HCT116 (cell line): Measurements from ENCODE around the gene CLC. TPM values are rescaled to one million over a fixed set of nuclear protein-coding genes. Genes with fewer than 3 reads are reported as not detected.

Experiments
- ATAC-seq: fragments of 200-7000 bp; cut with Tn5 transposase; 2 replicates; pipeline ENCODE4 v1.9.1; 2020; ENCODE audit warnings: mild to moderate bottlenecking, moderate library complexity
- BruUV-seq: library from RNA; stranded (reverse); fragments of 400-500 nt; replicated peaks from 2 replicates; lab custom pipeline; 2021; lab: Mats Ljungman, UMichigan
- CTCF ChIA-PET: fragments of 300-600 bp; sonication (Branson Sonifier 250); formaldehyde crosslinking; loops from one replicate; lab custom pipeline; 2021; ENCODE audit warnings: antibody characterized with exemption; lab: Charles Lee
- POLR2A ChIA-PET: fragments of 300-600, 350-600 bp; sonication (Branson Sonifier 250); formaldehyde crosslinking; loops from one replicate; lab custom pipeline; 2021; ENCODE audit warnings: antibody characterized with exemption; lab: Charles Lee
- RAD21 ChIA-PET, 2 experiments: fragments of 300-600 bp; sonication (Branson Sonifier 250); formaldehyde crosslinking; loops; one replicate each; lab custom pipeline; 2023; ENCODE audit warnings: low total read pairs in 2 of 2; ENCODE audit not compliant: uncharacterized antibody in 2 of 2, unreplicated experiment in 2 of 2, low non-redundant PET in 1 of 2; lab: Charles Lee
- DNase-seq: peaks from one replicate; pipeline ENCODE4 v3.0.0-alpha.2; 2010; ENCODE audit warnings: low read depth, low spot score
- H2AFZ ChIP-seq: fragments of 200-600 bp; shearing (Covaris generic), sonication (generic); 2 replicates; pipeline ENCODE4 v1.6.1; 2017; ENCODE audit warnings: low read depth, mixed run types, mixed read lengths, antibody characterized with exemption, low read length; ENCODE audit not compliant: poor library complexity, severe bottlenecking
- H3K27ac ChIP-seq: 2 replicates; pipeline ENCODE4 v1.5.1; 2012; ENCODE audit warnings: low read depth, low read length
- H3K27me3 ChIP-seq: fragments of 200-600 bp; sonication (generic); 2 replicates; pipeline ENCODE4 v1.6.1; 2016; ENCODE audit warnings: mixed run types, low read length, mixed read lengths; ENCODE audit not compliant: insufficient read depth
- H3K36me3 ChIP-seq, 2 experiments: fragments of 200-500 bp in 1 of 2; fragments of 200-600 bp in 1 of 2; sonication (Bioruptor generic) in 1 of 2; sonication (generic) in 1 of 2; 2 replicates each; pipeline versions ENCODE4 v1.5.1 to v1.6.1; 2014 to 2016; ENCODE audit warnings: low read length in 2 of 2, inconsistent platforms in 1 of 2, mixed read lengths in 1 of 2, mixed run types in 1 of 2; ENCODE audit not compliant: insufficient read depth in 2 of 2, control insufficient read depth in 1 of 2
- H3K4me1 ChIP-seq, 2 experiments: fragments of 200-600 bp in 1 of 2; sonication (generic) in 1 of 2; 2 replicates each; pipeline versions ENCODE4 v1.5.1 to v1.6.1; 2012 to 2017; ENCODE audit warnings: low read length in 2 of 2, inconsistent platforms in 1 of 2, mild to moderate bottlenecking in 1 of 2, mixed read lengths in 1 of 2, mixed run types in 1 of 2, moderate library complexity in 1 of 2; ENCODE audit not compliant: insufficient read depth in 2 of 2, control insufficient read depth in 1 of 2
- H3K4me2 ChIP-seq: fragments of 200-600 bp; sonication (generic); 2 replicates; pipeline ENCODE4 v1.6.1; 2017; ENCODE audit warnings: mixed run types, low read length, mixed read lengths
- H3K4me3 ChIP-seq, 2 experiments: fragments of 200-600 bp in 1 of 2; sonication (generic) in 1 of 2; replicated peaks in 1 of 2; 2 replicates each; pipeline ENCODE4 v1.5.1; 2011 to 2016; ENCODE audit warnings: low read length in 2 of 2, control low read depth in 1 of 2, low read depth in 1 of 2, mild to moderate bottlenecking in 1 of 2, mixed read lengths in 1 of 2, mixed run types in 1 of 2
- H3K79me2 ChIP-seq: fragments of 200-600 bp; sonication (generic); 2 replicates; pipeline ENCODE4 v1.6.1; 2017; ENCODE audit warnings: mild to moderate bottlenecking, mixed run types, low read length, moderate library complexity, mixed read lengths; ENCODE audit not compliant: insufficient read depth
- H3K9ac ChIP-seq: fragments of 200-600 bp; sonication (generic); 2 replicates; pipeline ENCODE4 v1.6.1; 2016; ENCODE audit warnings: low read length, mixed read lengths
- H3K9me2 ChIP-seq: fragments of 200-600 bp; sonication (generic), shearing (Covaris generic); 2 replicates; pipeline ENCODE4 v1.6.1; 2017; ENCODE audit warnings: mixed run types, mild to moderate bottlenecking, moderate library complexity; ENCODE audit not compliant: insufficient read depth
- H3K9me3 ChIP-seq, 2 experiments: fragments of 200-500 bp in 1 of 2; fragments of 200-600 bp in 1 of 2; sonication (Bioruptor generic) in 1 of 2; sonication (generic) in 1 of 2; 2 replicates each; pipeline ENCODE4 v1.6.1; 2014 to 2017; ENCODE audit warnings: low read length in 2 of 2, mixed read lengths in 2 of 2, inconsistent platforms in 1 of 2, low read depth in 1 of 2, mild to moderate bottlenecking in 1 of 2, mixed run types in 1 of 2, moderate library complexity in 1 of 2; ENCODE audit not compliant: control insufficient read depth in 1 of 2, insufficient read depth in 1 of 2
- H4K20me1 ChIP-seq: fragments of 200-600 bp; sonication (generic), shearing (Covaris generic); 2 replicates; pipeline ENCODE4 v1.6.1; 2017; ENCODE audit warnings: mixed run types, mild to moderate bottlenecking, moderate library complexity; ENCODE audit not compliant: insufficient read depth
- ATF3 ChIP-seq: IDR thresholded peaks from 2 replicates; pipeline ENCODE4 v1.6.1; 2012
- CBX3 ChIP-seq: IDR thresholded peaks from 2 replicates; pipeline ENCODE4 v1.6.1; 2012; ENCODE audit warnings: low read depth
- EGR1 ChIP-seq: IDR thresholded peaks from 2 replicates; pipeline ENCODE4 v1.6.1; 2012; ENCODE audit warnings: low read depth
- ELF1 ChIP-seq: IDR thresholded peaks from 2 replicates; pipeline ENCODE4 v1.6.1; 2012; ENCODE audit warnings: low read depth, borderline replicate concordance
- EZH2 ChIP-seq: fragments of 200-600 bp; sonication (generic); IDR thresholded peaks from 2 replicates; pipeline ENCODE4 v1.6.1; 2017; ENCODE audit warnings: antibody characterized with exemption, mixed run types
- EZH2phosphoT487 ChIP-seq: fragments of 200-600 bp; IDR thresholded peaks from 2 replicates; pipeline ENCODE4 v1.6.1; 2018; ENCODE audit warnings: antibody characterized with exemption, borderline replicate concordance
- FOSL1 ChIP-seq: IDR thresholded peaks from 2 replicates; pipeline ENCODE4 v1.6.1; 2012; ENCODE audit warnings: low read depth
- POLR2A ChIP-seq: IDR thresholded peaks from 2 replicates; pipeline ENCODE4 v1.7.0; 2011; ENCODE audit warnings: borderline replicate concordance; ENCODE audit not compliant: insufficient read depth, insufficient read length; ENCODE audit errors: extremely low read depth
- RAD21 ChIP-seq: IDR thresholded peaks from 2 replicates; pipeline ENCODE4 v1.6.1; 2012; ENCODE audit warnings: low read depth, mild to moderate bottlenecking
- SIN3A ChIP-seq: IDR thresholded peaks from 2 replicates; pipeline ENCODE4 v1.6.1; 2012; ENCODE audit warnings: low read depth
- SP1 ChIP-seq: IDR thresholded peaks from 2 replicates; pipeline ENCODE4 v1.6.1; 2012; ENCODE audit warnings: low read depth
- TCF7L2 ChIP-seq: IDR thresholded peaks from 2 replicates; pipeline ENCODE4 v1.7.0; 2011; ENCODE audit warnings: borderline replicate concordance, inconsistent platforms; ENCODE audit not compliant: insufficient read depth, insufficient read length; ENCODE audit errors: extremely low read depth
- YY1 ChIP-seq: IDR thresholded peaks from 2 replicates; pipeline ENCODE4 v1.6.1; 2011; ENCODE audit warnings: low read length, low read depth, moderate library complexity, mild to moderate bottlenecking; ENCODE audit not compliant: insufficient replicate concordance; ENCODE audit errors: extremely low read depth
- ZFX ChIP-seq: fragments of 450-650 bp; IDR thresholded peaks from 2 replicates; pipeline ENCODE4 v1.6.1; 2017
- ZNF274 ChIP-seq: fragments of 200-500 bp; sonication (Bioruptor generic); IDR thresholded peaks from 2 replicates; pipeline ENCODE4 v1.6.1; 2014; ENCODE audit warnings: mild to moderate bottlenecking, low read depth, low read length, inconsistent platforms
- intact Hi-C: fragments of 100-400 bp; cut with micrococcal nuclease; formaldehyde crosslinking; loops from 2 replicates; pipeline ENCODE4 v1.10.0; 2022
- total RNA-seq: library from RNA; stranded (reverse); gene quantifications from one replicate; pipeline ENCODE4 v1.2.1, GENCODE V29; 2021; ENCODE audit not compliant: unreplicated experiment
- TF ChIP-seq, protein P1 (sequence below), 3 experiments: fragments of 200-600 bp in 1 of 3; sonication (generic) in 1 of 3; IDR thresholded peaks in 2 of 3; conservative IDR thresholded peaks in 1 of 3; 2 replicates each; pipeline ENCODE4 v1.5.1; 2012 to 2017; ENCODE audit warnings: low read depth in 2 of 3, low read length in 2 of 3, antibody characterized with exemption in 1 of 3, borderline replicate concordance in 1 of 3, control low read depth in 1 of 3, mild to moderate bottlenecking in 1 of 3, mixed read lengths in 1 of 3, mixed run types in 1 of 3, moderate library complexity in 1 of 3; ENCODE audit not compliant: insufficient read depth in 1 of 3
- TF ChIP-seq, protein P2 (sequence below): IDR thresholded peaks from 2 replicates; pipeline ENCODE4 v1.6.1; 2011; ENCODE audit warnings: mild to moderate bottlenecking, low read length, moderate library complexity; ENCODE audit not compliant: insufficient replicate concordance; ENCODE audit errors: extremely low read depth

The CLC gene
- total RNA-seq, 1 experiment from 2014 or later = not detected

- no TSS peak for BruUV-seq
- no peak for DNase-seq
- Histone ChIP-seq H3K9me2 (no peaks in the 10 kb centered on the region), H3K79me2 (no peaks in the 10 kb centered on the region), H3K4me1 (no peaks in the 10 kb centered on the region), H3K9me3 (no peaks in the 10 kb centered on the region), H4K20me1 (no peaks in the 10 kb centered on the region), H3K4me2 (no peak overlapping the region), H3K36me3 (no peaks in the 10 kb centered on the region), H3K27ac (no peak overlapping the region), H3K9ac (no peak overlapping the region), H2AFZ (no peak overlapping the region), H3K4me3 (no peak overlapping the region), H3K27me3 (peaks cover 87% of the 10 kb centered on the region)
- ChIA-PET CTCF (interaction anchor here (1.5 kb wide), 1 partner anchor 12 kb away, joined by 4 read pairs; no protein-coding TSS in a partner anchor), POLR2A (no interaction called here), RAD21 (no interaction called here)
- ATAC-seq = no peak
- intact Hi-C loops = no loop called here
- no peak for TF ChIP-seq ATF3
- TF ChIP-seq ELF1 = no peak
- no peak for TF ChIP-seq EZH2
- TF ChIP-seq, protein P1, sequence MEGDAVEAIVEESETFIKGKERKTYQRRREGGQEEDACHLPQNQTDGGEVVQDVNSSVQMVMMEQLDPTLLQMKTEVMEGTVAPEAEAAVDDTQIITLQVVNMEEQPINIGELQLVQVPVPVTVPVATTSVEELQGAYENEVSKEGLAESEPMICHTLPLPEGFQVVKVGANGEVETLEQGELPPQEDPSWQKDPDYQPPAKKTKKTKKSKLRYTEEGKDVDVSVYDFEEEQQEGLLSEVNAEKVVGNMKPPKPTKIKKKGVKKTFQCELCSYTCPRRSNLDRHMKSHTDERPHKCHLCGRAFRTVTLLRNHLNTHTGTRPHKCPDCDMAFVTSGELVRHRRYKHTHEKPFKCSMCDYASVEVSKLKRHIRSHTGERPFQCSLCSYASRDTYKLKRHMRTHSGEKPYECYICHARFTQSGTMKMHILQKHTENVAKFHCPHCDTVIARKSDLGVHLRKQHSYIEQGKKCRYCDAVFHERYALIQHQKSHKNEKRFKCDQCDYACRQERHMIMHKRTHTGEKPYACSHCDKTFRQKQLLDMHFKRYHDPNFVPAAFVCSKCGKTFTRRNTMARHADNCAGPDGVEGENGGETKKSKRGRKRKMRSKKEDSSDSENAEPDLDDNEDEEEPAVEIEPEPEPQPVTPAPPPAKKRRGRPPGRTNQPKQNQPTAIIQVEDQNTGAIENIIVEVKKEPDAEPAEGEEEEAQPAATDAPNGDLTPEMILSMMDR (IDR thresholded peaks at IDR 0.05 in 2 of 3, conservative IDR thresholded peaks at IDR 0.05 in 1 of 3; ENCODE audit: borderline replicate concordance in 1 of 3, insufficient read depth in 1 of 3, low read depth in 2 of 3, low read length in 2 of 3) = no peak
- no peak for TF ChIP-seq ZFX
- TF ChIP-seq SP1 = no peak
- no peak for TF ChIP-seq YY1
- no peak for TF ChIP-seq ZNF274
- TF ChIP-seq EZH2phosphoT487 = no peak
- no peak for TF ChIP-seq RAD21
- no peak for TF ChIP-seq SIN3A
- TF ChIP-seq POLR2A = no peak
- TF ChIP-seq, protein P2, sequence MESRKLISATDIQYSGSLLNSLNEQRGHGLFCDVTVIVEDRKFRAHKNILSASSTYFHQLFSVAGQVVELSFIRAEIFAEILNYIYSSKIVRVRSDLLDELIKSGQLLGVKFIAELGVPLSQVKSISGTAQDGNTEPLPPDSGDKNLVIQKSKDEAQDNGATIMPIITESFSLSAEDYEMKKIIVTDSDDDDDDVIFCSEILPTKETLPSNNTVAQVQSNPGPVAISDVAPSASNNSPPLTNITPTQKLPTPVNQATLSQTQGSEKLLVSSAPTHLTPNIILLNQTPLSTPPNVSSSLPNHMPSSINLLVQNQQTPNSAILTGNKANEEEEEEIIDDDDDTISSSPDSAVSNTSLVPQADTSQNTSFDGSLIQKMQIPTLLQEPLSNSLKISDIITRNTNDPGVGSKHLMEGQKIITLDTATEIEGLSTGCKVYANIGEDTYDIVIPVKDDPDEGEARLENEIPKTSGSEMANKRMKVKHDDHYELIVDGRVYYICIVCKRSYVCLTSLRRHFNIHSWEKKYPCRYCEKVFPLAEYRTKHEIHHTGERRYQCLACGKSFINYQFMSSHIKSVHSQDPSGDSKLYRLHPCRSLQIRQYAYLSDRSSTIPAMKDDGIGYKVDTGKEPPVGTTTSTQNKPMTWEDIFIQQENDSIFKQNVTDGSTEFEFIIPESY = no peak
- no peak for TF ChIP-seq CBX3
- TF ChIP-seq FOSL1 = no peak
- TF ChIP-seq TCF7L2 = no peak
- no peak for TF ChIP-seq EGR1
Observed at GRCh38 chr19:39754971-39755370, 17.1 kb upstream of the CLC start.
